ENCODE results near the gene LAMP5.

Gene LAMP5

DNA sequence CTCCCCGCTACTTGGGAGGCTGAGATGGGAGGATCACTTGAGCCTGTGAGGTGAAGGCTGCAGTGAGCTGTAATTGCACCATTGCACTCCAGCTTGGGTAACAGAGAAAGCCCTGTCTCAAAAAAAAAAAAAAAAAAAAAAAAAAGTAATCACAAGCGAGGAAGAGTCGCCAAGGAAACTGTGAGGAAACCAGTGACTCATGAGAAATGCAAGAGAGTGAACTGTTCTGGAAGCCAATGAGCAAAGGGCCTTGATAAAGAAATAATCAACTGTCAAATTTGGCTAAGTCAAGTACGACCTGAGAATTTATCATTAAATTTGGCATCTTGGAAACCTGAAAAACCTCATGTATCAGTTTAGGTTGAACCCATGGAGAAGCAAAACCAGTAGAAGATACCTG lies 16.1 kb upstream of the LAMP5 start:
- peaks cover 7% of the 10 kb centered on the region for H3K4me1 ChIP-seq (ENCODE audit: low read length)
- H3K79me2 ChIP-seq (ENCODE audit: low read length) = no peaks in the 10 kb centered on the region
- H3K4me2 ChIP-seq (ENCODE audit: low read length) = no peak overlapping the region
- H4K20me1 ChIP-seq (ENCODE audit: insufficient read depth, low read length) = no peaks in the 10 kb centered on the region
- H3K27ac ChIP-seq (ENCODE audit: low read length) = no peak overlapping the region
- no peaks in the 10 kb centered on the region for H3K36me3 ChIP-seq (replicated peaks; ENCODE audit: low read depth, low read length)
- no peaks in the 10 kb centered on the region for H3K9me3 ChIP-seq (ENCODE audit: insufficient read depth, low read length)
- H2AFZ ChIP-seq (ENCODE audit: low read depth, low read length) = no peak overlapping the region
- H3K4me3 ChIP-seq (ENCODE audit: low read length) = no peak overlapping the region
- TF ChIP-seq, protein P1, sequence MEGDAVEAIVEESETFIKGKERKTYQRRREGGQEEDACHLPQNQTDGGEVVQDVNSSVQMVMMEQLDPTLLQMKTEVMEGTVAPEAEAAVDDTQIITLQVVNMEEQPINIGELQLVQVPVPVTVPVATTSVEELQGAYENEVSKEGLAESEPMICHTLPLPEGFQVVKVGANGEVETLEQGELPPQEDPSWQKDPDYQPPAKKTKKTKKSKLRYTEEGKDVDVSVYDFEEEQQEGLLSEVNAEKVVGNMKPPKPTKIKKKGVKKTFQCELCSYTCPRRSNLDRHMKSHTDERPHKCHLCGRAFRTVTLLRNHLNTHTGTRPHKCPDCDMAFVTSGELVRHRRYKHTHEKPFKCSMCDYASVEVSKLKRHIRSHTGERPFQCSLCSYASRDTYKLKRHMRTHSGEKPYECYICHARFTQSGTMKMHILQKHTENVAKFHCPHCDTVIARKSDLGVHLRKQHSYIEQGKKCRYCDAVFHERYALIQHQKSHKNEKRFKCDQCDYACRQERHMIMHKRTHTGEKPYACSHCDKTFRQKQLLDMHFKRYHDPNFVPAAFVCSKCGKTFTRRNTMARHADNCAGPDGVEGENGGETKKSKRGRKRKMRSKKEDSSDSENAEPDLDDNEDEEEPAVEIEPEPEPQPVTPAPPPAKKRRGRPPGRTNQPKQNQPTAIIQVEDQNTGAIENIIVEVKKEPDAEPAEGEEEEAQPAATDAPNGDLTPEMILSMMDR (IDR thresholded peaks at IDR 0.05; ENCODE audit: low read depth, low read length) = no peak
- no peak for TF ChIP-seq EZH2phosphoT487 (IDR thresholded peaks at IDR 0.05; ENCODE audit: low read depth)
- H3K9ac ChIP-seq (ENCODE audit: low read length) = no peak overlapping the region
- peaks cover 16% of the 10 kb centered on the region for H3K27me3 ChIP-seq (ENCODE audit: low read depth, low read length)

DNA sequence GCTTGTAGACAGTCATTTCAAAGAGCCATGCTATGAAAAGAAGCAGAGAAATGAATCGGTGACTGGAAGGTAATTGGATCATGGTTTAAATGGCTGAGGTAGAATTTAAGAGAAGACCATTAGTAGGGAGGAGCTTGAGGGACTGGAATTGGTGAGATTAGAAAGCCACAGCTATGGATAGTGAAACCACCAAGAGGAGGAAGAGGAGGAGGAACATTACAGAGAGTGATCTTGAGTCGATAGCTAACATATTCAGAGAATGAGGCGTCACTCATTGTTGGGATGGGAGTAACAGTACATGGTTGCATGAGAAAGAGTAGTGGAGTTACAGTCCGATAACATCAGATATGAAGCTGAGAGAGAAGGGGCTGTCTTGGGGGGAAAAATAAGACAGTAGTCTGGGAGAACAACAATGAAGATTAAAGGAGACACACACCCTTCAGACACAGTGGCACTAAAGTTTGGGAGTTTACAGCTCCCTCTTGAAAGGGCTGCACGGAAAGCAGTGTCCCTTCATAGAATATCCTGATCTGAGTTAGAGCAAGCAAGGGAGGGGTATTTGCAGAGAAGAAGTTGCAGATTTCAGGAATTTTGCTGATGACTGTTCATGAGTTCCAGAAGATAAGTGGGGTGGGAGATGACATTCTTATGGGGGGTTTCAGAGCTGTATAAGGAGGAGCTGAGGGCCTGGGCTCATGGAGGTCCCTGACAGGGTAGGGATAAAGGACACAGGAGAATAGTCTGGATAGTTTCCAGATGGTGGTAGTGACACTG lies 15.1 kb upstream of the LAMP5 start:
- no peaks in the 10 kb centered on the region for H3K79me2 ChIP-seq (ENCODE audit: low read length)
- H3K36me3 ChIP-seq (replicated peaks; ENCODE audit: low read depth, low read length) = no peaks in the 10 kb centered on the region
- peaks cover 16% of the 10 kb centered on the region for H3K27me3 ChIP-seq (ENCODE audit: low read depth, low read length)
- no peak overlapping the region for H3K9ac ChIP-seq (ENCODE audit: low read length)
- no peak for TF ChIP-seq EZH2phosphoT487 (IDR thresholded peaks at IDR 0.05; ENCODE audit: low read depth)
- TF ChIP-seq, protein P1 (IDR thresholded peaks at IDR 0.05; ENCODE audit: low read depth, low read length) = no peak
- no peak overlapping the region for H3K4me3 ChIP-seq (ENCODE audit: low read length)
- H2AFZ ChIP-seq (ENCODE audit: low read depth, low read length) = no peak overlapping the region
- no peaks in the 10 kb centered on the region for H3K9me3 ChIP-seq (ENCODE audit: insufficient read depth, low read length)
- H3K27ac ChIP-seq (ENCODE audit: low read length) = no peak overlapping the region
- no peak overlapping the region for H3K4me2 ChIP-seq (ENCODE audit: low read length)
- peaks cover 7% of the 10 kb centered on the region for H3K4me1 ChIP-seq (ENCODE audit: low read length)
- H4K20me1 ChIP-seq (ENCODE audit: insufficient read depth, low read length) = no peaks in the 10 kb centered on the region

DNA sequence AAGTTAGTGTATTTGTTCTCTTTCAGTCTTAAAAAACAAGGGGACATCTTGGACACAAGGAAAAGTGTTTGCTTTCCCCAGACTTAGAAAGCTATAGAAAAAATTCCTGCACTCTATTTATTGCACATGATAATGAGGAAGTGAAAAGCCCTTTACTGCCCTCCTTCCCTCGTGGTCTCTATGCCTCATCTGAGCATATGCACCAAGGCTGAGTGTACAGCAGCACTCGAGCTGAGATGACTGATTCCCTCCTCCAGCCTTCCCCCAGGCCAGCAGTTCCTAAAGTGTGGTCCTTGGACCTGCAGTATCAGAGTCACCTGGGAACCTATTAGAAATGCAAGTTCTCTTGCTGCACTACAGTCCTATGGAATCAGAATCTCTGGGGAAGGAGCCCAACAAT lies 14.3 kb upstream of the LAMP5 start:
- Histone ChIP-seq H3K27me3 (ENCODE audit: low read depth, low read length) (peaks cover 16% of the 10 kb centered on the region), H2AFZ (ENCODE audit: low read depth, low read length) (no peak overlapping the region), H3K9me3 (ENCODE audit: insufficient read depth, low read length) (no peaks in the 10 kb centered on the region)

DNA sequence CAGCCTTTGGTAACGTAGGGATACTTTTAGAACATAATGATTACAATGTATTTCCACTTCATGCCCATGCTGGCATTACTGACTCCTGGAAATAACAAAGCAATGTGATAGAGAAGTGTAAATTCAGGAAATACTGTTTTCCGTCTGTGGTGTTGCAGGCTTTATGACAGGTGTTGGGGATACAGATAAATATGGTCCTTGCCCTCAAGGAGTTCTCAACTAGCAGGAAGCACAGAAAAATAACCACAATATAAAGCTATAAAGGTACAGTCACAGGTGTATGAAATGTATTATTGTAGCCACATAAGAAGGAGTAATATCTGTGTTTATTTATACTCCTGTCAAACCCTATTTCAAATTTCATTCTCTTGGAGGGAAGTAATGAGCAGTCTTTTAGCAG lies 12.9 kb upstream of the LAMP5 start:
- Histone ChIP-seq H3K27ac (ENCODE audit: low read length) (no peak overlapping the region), H3K36me3 (replicated peaks; ENCODE audit: low read depth, low read length) (no peaks in the 10 kb centered on the region), H3K9me3 (ENCODE audit: insufficient read depth, low read length) (no peaks in the 10 kb centered on the region), H3K79me2 (ENCODE audit: low read length) (no peaks in the 10 kb centered on the region), H2AFZ (ENCODE audit: low read depth, low read length) (no peak overlapping the region), H3K4me2 (ENCODE audit: low read length) (no peak overlapping the region), H3K4me1 (ENCODE audit: low read length) (peaks cover 7% of the 10 kb centered on the region), H3K9ac (ENCODE audit: low read length) (no peak overlapping the region), H4K20me1 (ENCODE audit: insufficient read depth, low read length) (no peaks in the 10 kb centered on the region), H3K4me3 (ENCODE audit: low read length) (no peak overlapping the region), H3K27me3 (ENCODE audit: low read depth, low read length) (peaks cover 13% of the 10 kb centered on the region)
- TF ChIP-seq, protein P1 (IDR thresholded peaks at IDR 0.05; ENCODE audit: low read depth, low read length) = no peak
- TF ChIP-seq EZH2phosphoT487 (IDR thresholded peaks at IDR 0.05; ENCODE audit: low read depth) = no peak

More for the DNA sequence above, 14.3 kb upstream of the LAMP5 start:
- TF ChIP-seq, protein P1 (IDR thresholded peaks at IDR 0.05; ENCODE audit: low read depth, low read length) = no peak
- no peak for TF ChIP-seq EZH2phosphoT487 (IDR thresholded peaks at IDR 0.05; ENCODE audit: low read depth)
- Histone ChIP-seq H3K79me2 (ENCODE audit: low read length) (no peaks in the 10 kb centered on the region), H3K27ac (ENCODE audit: low read length) (no peak overlapping the region), H3K9ac (ENCODE audit: low read length) (no peak overlapping the region), H3K36me3 (replicated peaks; ENCODE audit: low read depth, low read length) (no peaks in the 10 kb centered on the region), H3K4me3 (ENCODE audit: low read length) (no peak overlapping the region), H3K4me2 (ENCODE audit: low read length) (no peak overlapping the region), H3K4me1 (ENCODE audit: low read length) (peaks cover 7% of the 10 kb centered on the region), H4K20me1 (ENCODE audit: insufficient read depth, low read length) (no peaks in the 10 kb centered on the region)

Measured in OCI-LY3 (cell line).